H1 (cell line): ENCODE measurements around the gene CSKMT.

Experiments
- CBX8 ChIP-seq: fragments of 300-800, 300-1000 bp; sonication (generic); IDR thresholded peaks from 2 replicates; pipeline ENCODE4 v1.7.1; 2016; ENCODE audit warnings: low read depth, low read length, borderline replicate concordance
- CREB1 ChIP-seq: IDR thresholded peaks from 2 replicates; pipeline ENCODE4 v1.6.1; 2012; ENCODE audit warnings: inconsistent platforms
- EZH2 ChIP-seq: fragments of 200-600 bp; sonication (generic); IDR thresholded peaks from 2 replicates; pipeline ENCODE4 v1.7.1; 2012; ENCODE audit warnings: low read depth, mild to moderate bottlenecking, moderate library complexity, low read length, inconsistent platforms; ENCODE audit not compliant: severe bottlenecking
- FOSL1 ChIP-seq: IDR thresholded peaks from 2 replicates; pipeline ENCODE4 v1.6.1; 2011; ENCODE audit warnings: mild to moderate bottlenecking, low read depth, low read length, moderate library complexity; ENCODE audit not compliant: insufficient read depth
- MAFK ChIP-seq: IDR thresholded peaks from 2 replicates; pipeline ENCODE4 v1.6.1; 2012; ENCODE audit warnings: low read depth, mild to moderate bottlenecking, improper control_type of control experiment, low read length
- POLR2A ChIP-seq, 2 experiments: IDR thresholded peaks; 1 replicate in 1 of 2; 2 replicates in 1 of 2; pipeline ENCODE4 v1.6.1; 2011; ENCODE audit warnings: low read depth in 2 of 2, low read length in 2 of 2, mild to moderate bottlenecking in 2 of 2; ENCODE audit errors: control extremely low read depth in 1 of 2
- POLR2AphosphoS5 ChIP-seq: IDR thresholded peaks from 2 replicates; pipeline ENCODE4 v1.6.1; 2011; ENCODE audit warnings: low read depth, low read length
- RAD21 ChIP-seq, 2 experiments: IDR thresholded peaks in 1 of 2; conservative IDR thresholded peaks in 1 of 2; 2 replicates each; pipeline ENCODE4 v1.6.1; 2011; ENCODE audit warnings: low read depth in 2 of 2, low read length in 2 of 2, improper control_type of control experiment in 1 of 2, inconsistent platforms in 1 of 2, mild to moderate bottlenecking in 1 of 2, moderate library complexity in 1 of 2
- RXRA ChIP-seq: IDR thresholded peaks from 2 replicates; pipeline ENCODE4 v1.6.1; 2011; ENCODE audit warnings: low read depth, mild to moderate bottlenecking, low read length, moderate library complexity; ENCODE audit not compliant: insufficient read depth
- SAP30 ChIP-seq: fragments of 300-600 bp; sonication (generic); IDR thresholded peaks from 2 replicates; pipeline ENCODE4 v1.7.1; 2012; ENCODE audit warnings: low read length, moderate library complexity, mild to moderate bottlenecking, inconsistent platforms; ENCODE audit not compliant: insufficient read depth, insufficient replicate concordance
- TAF1 ChIP-seq: IDR thresholded peaks from 2 replicates; pipeline ENCODE4 v1.6.1; 2011; ENCODE audit warnings: mild to moderate bottlenecking, low read depth, low read length
- ZNF274 ChIP-seq: IDR thresholded peaks from 2 replicates; pipeline ENCODE4 v1.7.0; 2012; ENCODE audit warnings: low read length, borderline replicate concordance; ENCODE audit errors: extremely low read depth
- TF ChIP-seq, protein P1 (sequence below), 3 experiments: IDR thresholded peaks; 1 replicate in 2 of 3; 2 replicates in 1 of 3; pipeline versions ENCODE4 v1.5.1 to v1.6.1; 2011; ENCODE audit warnings: low read length in 3 of 3, mild to moderate bottlenecking in 3 of 3, inconsistent platforms in 2 of 3, low read depth in 1 of 3, moderate library complexity in 1 of 3; ENCODE audit not compliant: insufficient read depth in 1 of 3; ENCODE audit errors: control extremely low read depth in 1 of 3

DNA sequence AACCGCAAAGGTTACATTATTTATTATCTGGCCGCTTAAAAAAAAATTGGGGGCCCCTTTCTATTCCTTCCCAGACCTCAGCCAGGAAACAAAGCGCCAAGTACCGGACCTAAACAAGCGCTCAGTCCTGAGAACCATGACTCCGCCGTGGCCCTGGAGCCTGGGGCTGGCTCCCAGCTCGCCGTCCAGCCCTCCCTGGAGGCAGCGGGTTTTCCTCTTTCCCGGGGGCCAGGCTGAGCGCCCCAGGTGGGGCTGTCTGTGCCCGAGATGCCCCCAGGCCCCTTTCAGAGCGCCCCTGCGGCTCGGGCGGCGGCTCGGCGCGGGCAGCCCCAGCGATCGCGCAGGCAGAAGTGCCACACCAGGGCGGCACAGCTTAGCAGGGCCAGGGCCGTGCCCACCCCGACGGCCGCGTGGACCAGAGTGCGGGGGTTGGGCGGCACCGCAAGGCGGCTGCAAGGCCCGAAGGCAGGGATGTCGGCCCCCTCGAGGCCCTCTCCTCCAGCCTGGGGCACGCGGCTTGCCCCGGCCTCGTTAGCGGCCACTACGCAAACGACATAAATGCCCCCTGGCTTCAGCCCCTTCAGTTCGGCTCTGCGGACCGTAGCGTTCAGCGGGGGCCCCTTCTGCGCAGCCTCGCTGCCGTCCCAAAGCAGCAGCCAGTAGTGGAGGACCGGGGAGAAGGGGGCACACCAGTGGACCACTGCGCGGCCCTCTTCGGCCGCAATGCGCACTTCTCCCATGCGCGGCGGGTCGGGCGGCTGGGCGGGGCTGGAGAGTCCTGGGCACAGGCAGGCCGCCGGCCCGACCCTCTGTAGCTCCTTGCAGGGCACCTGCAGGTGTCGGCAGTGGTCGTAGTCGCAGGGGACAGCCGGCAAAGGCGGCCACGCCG lies 22.6 kb downstream of the CSKMT start:
- no peak for TF ChIP-seq FOSL1
- TF ChIP-seq, protein P1, sequence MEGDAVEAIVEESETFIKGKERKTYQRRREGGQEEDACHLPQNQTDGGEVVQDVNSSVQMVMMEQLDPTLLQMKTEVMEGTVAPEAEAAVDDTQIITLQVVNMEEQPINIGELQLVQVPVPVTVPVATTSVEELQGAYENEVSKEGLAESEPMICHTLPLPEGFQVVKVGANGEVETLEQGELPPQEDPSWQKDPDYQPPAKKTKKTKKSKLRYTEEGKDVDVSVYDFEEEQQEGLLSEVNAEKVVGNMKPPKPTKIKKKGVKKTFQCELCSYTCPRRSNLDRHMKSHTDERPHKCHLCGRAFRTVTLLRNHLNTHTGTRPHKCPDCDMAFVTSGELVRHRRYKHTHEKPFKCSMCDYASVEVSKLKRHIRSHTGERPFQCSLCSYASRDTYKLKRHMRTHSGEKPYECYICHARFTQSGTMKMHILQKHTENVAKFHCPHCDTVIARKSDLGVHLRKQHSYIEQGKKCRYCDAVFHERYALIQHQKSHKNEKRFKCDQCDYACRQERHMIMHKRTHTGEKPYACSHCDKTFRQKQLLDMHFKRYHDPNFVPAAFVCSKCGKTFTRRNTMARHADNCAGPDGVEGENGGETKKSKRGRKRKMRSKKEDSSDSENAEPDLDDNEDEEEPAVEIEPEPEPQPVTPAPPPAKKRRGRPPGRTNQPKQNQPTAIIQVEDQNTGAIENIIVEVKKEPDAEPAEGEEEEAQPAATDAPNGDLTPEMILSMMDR (IDR thresholded peaks at IDR 0.05; ENCODE audit: control extremely low read depth in 1 of 3, insufficient read depth in 1 of 3, low read depth in 1 of 3, low read length in 3 of 3) = no peak
- TF ChIP-seq SAP30 = no peak
- no peak for TF ChIP-seq POLR2A (IDR thresholded peaks at IDR 0.05; ENCODE audit: control extremely low read depth in 1 of 2, low read depth in 2 of 2, low read length in 2 of 2)
- TF ChIP-seq TAF1 = no peak
- TF ChIP-seq EZH2 = no peak
- TF ChIP-seq CREB1 = no peak
- no peak for TF ChIP-seq MAFK
- no peak for TF ChIP-seq CBX8
- no peak for TF ChIP-seq RXRA
- no peak for TF ChIP-seq POLR2AphosphoS5
- no peak for TF ChIP-seq ZNF274
- no peak for TF ChIP-seq RAD21 (IDR thresholded peaks at IDR 0.05 in 1 of 2, conservative IDR thresholded peaks at IDR 0.05 in 1 of 2; ENCODE audit: low read depth in 2 of 2, low read length in 2 of 2)
